GM12891 (cell line): Measurements from ENCODE around the gene SSPN.
A peak's percentile ranks its signal among the peaks of the same experiment; 100 is the strongest.

ENCODE experiments used
- DNase-seq: peaks from one replicate; pipeline ENCODE4 v3.0.0; 2011; ENCODE audit warnings: low spot score; ENCODE audit not compliant: insufficient read length
- FAIRE-seq: peaks from 2 replicates; lab custom pipeline; 2011; peaks lifted over from hg19 to GRCh38; lab: Jason Lieb, UNC
- PAX5 ChIP-seq: IDR thresholded peaks from 2 replicates; pipeline ENCODE4 v1.6.1; 2011; ENCODE audit warnings: low read length, moderate library complexity, mild to moderate bottlenecking; ENCODE audit not compliant: insufficient read depth, severe bottlenecking
- POLR2A ChIP-seq: IDR thresholded peaks from 2 replicates; pipeline ENCODE4 v1.6.1; 2011; ENCODE audit warnings: low read depth, low read length, control low read depth
- POLR2AphosphoS5 ChIP-seq: IDR thresholded peaks from 2 replicates; pipeline ENCODE4 v1.6.1; 2011; ENCODE audit warnings: low read depth, low read length, control low read depth
- POU2F2 ChIP-seq: IDR thresholded peaks from 2 replicates; pipeline ENCODE4 v1.6.1; 2011; ENCODE audit warnings: low read depth, mild to moderate bottlenecking, control low read depth, low read length, moderate library complexity
- SPI1 ChIP-seq: IDR thresholded peaks from 2 replicates; pipeline ENCODE4 v1.6.1; 2011; ENCODE audit warnings: low read depth, low read length, control low read depth
- TAF1 ChIP-seq: IDR thresholded peaks from 2 replicates; pipeline ENCODE4 v1.6.1; 2011; ENCODE audit warnings: low read depth, low read length, control low read depth

The SSPN gene

DNA sequence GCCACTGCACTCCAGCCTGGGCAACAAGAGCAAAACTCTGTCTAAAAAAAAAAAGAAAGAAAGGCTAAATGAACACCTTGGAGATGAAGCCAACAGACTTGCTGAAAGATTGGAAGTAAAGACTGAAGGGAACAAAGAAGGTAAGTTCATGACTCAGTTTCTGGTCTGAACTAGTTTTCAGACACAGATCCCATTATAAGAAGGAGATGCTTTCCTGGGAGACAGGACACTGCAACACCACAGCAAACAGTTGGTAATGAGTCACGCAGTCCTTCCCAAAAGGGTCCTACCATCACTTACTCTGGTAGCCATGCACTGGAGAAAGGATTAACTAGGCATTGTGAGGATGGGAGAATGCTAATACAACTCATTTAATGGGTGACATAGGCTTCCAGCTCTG, 97.2 kb downstream of the SSPN start:
- FAIRE-seq = no peak
- TF ChIP-seq TAF1 = no peak
- TF ChIP-seq POU2F2 = no peak
- TF ChIP-seq POLR2AphosphoS5 = no peak
- no peak for TF ChIP-seq PAX5
- TF ChIP-seq SPI1 = no peak
- no peak for TF ChIP-seq POLR2A
- no peak for DNase-seq

DNA sequence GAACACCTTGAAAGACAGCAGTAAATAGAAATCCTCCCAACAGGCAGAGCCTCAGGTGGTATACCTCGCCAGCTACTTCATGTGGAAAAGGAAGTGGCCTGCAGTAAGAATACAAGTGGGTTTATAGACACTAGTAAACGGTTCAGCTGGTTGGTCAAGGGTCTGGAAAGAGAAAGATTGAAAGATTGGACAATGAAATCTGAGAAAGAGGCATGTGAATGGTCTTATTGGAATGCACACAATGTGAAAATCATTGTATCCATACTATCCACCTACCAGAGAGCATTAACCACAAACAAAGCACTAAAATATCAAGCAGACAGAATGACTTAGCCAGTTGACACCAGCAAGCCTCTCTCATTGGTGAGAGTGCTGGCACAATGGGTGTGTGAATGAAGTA, 98.2 kb downstream of the SSPN start:
- no peak for TF ChIP-seq POU2F2
- TF ChIP-seq TAF1 = no peak
- TF ChIP-seq SPI1 = no peak
- TF ChIP-seq PAX5 = no peak
- no peak for TF ChIP-seq POLR2A
- TF ChIP-seq POLR2AphosphoS5 = no peak
- no peak for DNase-seq
- FAIRE-seq = no peak

DNA sequence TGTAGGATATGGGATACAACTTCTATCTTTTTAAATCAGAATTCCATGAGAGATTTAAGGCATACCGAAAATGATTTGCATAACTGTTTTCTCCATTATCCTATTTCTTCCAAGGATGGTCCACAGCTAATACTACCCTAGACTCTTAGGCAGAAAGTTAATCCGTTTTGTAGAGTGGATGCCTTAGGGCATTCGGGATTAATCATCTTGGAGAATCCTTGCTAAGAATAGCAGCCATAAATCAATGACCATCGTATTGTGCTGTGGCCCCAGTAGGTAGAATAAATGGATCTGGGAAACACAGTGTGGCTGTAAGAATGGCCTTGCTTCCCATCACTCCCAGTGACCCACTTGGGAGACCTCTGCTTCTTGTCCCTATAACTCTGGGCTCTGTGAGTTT, 99.6 kb downstream of the SSPN start:
- FAIRE-seq (no peak), DNase-seq (no peak)
- TF ChIP-seq PAX5 (no peak), POLR2AphosphoS5 (no peak), SPI1 (no peak), TAF1 (no peak), POLR2A (no peak), POU2F2 (no peak)

DNA sequence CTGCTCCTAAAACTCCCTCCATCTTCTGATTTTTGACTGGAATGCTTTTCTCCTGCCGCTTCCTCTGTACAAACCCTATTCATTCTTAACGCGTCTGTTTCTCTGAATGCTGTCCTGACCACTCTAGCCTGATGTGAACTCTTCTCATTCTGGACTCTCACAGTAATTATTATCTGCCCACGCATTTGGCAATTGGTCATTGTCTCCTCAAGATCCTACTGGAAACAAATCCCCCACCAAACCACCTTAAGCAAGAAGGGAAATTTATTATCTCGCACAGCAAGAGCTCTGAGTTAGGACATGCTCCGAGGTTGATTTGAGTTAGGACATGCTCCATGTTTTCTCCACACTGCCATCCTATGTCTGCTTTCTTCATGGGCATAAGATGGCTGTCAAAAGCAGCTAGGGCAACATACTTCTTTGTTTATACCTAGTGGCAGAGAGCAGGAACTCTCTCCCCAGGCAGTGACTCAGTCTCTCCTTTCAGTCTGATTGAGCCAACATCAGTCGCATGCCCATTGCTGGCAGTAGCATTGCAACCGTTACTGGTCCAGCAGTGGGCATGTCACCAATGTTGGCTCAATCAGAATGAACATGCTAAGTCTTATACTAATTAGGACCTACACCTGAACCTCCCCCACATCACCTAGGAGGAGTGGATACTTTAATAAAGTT, 102.2 kb downstream of the SSPN start:
- TF ChIP-seq POU2F2 (no peak), SPI1 (no peak), TAF1 (no peak), POLR2AphosphoS5 (no peak), POLR2A (no peak), PAX5 (no peak)
- FAIRE-seq = no peak
- no peak for DNase-seq

DNA sequence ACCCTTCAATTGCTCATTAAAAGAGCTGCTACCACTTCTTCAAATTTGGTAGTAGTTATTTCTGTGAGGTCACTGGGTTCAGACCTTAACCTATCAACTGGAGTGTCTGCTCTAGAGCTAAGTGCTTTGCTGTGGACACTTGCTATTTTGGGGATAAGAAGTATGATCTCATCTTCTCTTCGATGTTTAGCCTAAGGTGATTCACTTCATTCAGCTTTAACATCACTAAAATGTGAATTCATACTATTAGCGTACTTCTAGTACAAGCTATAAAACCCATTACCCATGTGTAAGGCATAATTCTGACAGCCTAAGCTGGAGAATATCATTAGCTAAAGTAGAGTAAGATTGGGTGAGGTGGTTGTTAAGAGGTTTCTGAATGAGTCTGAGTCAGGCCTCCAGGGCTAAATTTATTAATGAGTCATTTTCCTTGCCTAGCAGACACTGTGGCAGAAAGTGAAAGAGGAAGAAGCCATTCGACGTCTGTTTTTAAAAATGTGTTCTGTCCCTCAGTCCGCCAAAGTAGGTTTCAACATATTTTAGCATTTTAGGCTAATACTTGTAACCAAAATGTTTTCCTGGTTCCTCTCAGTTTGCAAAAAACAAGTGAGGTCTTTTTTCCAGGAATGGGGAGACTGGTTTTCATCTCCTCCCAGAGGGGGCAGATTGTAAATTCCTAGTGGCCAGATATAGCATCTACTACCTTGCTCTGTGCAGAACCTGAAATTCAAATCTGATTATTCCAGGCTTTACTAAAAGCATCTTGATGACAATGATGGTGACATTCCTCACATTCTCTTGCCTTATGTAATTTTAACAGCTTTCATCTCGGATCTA, 103.6 kb downstream of the SSPN start:
- TF ChIP-seq SPI1 = peak; percentile 87
- no peak for TF ChIP-seq TAF1
- peak; percentile 41; the same call in 1 of the 2 replicates for TF ChIP-seq POU2F2
- FAIRE-seq (peak; percentile 94), DNase-seq (peak; percentile 42)

DNA sequence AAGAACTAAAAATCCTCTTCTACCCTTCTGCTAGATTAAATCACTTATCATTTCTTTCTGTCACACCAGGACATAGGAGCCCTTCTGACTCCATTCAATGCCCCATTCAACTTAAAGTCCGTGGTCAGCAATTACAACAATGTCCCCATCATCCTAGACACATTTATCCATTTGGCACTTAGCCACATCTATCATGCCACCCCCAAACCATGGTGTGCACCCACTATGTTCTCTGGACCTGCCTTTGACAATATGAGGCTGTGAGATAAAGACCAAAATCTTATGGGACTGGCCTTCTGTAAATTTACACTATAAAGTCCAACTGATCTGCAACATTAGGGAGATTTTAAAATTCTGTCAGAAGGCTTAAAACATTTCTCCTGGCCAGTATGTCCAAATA, 104.4 kb downstream of the SSPN start:
- DNase-seq (no peak), FAIRE-seq (peak; percentile 16)
- no peak for TF ChIP-seq POLR2A
- TF ChIP-seq POLR2AphosphoS5 = no peak
- TF ChIP-seq POU2F2 = no peak
- no peak for TF ChIP-seq SPI1
- no peak for TF ChIP-seq TAF1
- TF ChIP-seq PAX5 = no peak
